ENCODE measurements around the gene TRIM54. TPM values are rescaled to one million over a fixed set of nuclear protein-coding genes. Genes with fewer than 3 reads are reported as not detected.

The TRIM54 gene
- total and polyA plus RNA-seq, 9 of the 15 experiments (the other 6 are each of a cell fraction or from before 2014, with no cell fraction given): not detected

DNA sequence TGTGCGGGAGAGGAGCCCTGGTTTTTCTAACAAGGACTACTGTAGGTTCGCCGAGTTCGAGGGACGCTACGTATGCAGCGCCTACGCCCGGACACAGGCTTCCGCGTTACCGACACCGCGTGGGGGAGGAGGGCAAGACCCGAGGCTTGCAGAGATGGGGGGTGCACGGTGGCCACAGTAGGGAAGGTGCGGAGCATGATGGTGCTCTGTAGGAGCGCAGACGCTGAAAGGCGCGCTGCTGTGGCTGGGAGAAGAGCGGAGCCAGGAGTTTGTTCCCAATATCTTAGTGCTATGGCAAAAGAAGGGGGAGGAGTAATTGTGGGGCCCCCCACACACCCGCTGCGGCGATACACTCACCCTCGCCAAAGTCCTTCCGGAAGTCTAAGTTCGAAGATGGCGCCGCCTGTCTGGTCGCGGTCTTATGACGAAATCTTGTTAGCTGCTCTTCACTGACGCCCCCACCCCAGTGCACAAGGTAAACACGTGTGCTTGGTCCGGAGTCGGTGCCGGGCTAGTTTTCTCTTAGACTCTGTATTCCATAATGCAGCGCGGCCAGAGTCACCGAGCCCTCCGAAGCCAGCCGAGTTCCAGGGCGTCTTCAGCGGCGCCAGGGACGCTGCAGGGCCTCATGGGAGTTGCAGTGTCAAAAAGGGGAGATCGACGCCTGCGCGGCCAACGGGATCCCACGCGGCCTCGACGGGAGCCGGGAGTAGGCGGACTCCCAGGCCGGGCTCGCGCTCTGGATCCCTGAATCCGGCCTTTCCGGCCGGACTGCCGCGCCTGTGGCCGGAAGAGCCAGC, 74.4 kb downstream of the TRIM54 start, which contains the start of gene GTF3C2 (continued):
- TF ChIP-seq POLR2H (tag; IDR thresholded peaks at IDR 0.05; ENCODE audit: low read depth): 0 out of 2 replicates have a peak, but pooled peaks have one; percentile 49
- peak; percentile 88 for TF ChIP-seq CREB3L1 (IDR thresholded peaks at IDR 0.05; ENCODE audit: borderline replicate concordance, low read depth)
- no peak for TF ChIP-seq CUX1 (CRISPR knock-in tag; IDR thresholded peaks at IDR 0.05)
- no peak for TF ChIP-seq COPS2 (conservative IDR thresholded peaks at IDR 0.05)
- TF ChIP-seq RAD51 (IDR thresholded peaks at IDR 0.05; ENCODE audit: borderline replicate concordance, low read depth): peak; percentile 37; the same call in 1 of the 2 replicates
- no peak for TF ChIP-seq ZNF324 (CRISPR knock-in tag; IDR thresholded peaks at IDR 0.05)
- TF ChIP-seq HDAC3 (IDR thresholded peaks at IDR 0.05; ENCODE audit: borderline replicate concordance, partially characterized antibody): peak; percentile 97
- TF ChIP-seq POLR2G (IDR thresholded peaks at IDR 0.05; ENCODE audit: low read depth, low read length): peak; percentile 90
- no peak for TF ChIP-seq RHOXF2B (CRISPR knock-in tag; conservative IDR thresholded peaks at IDR 0.05)
- TF ChIP-seq ZNF398 (CRISPR knock-in tag; IDR thresholded peaks at IDR 0.05): no peak
- TF ChIP-seq KLF13 (tag; IDR thresholded peaks at IDR 0.05; ENCODE audit: borderline replicate concordance, low read depth): peak; percentile 16; the same call in 1 of the 2 replicates
